Esophagus muscularis mucosa (tissue), 4 donors: ENCODE data around the gene PAXX. TPM values are rescaled to one million over a fixed set of nuclear protein-coding genes. Genes with fewer than 3 reads are reported as not detected.

Experiments used
- DNase-seq: peaks from one replicate; pipeline ENCODE4 v3.0.0-alpha.2; 2017; ENCODE audit errors: extremely low spot score
- H3K27ac ChIP-seq, 4 donors: fragments of 200-600 bp; sonication (generic); replicated peaks in 1 of 4; 1 replicate in 3 of 4; 2 replicates in 1 of 4; pipeline ENCODE4 v1.5.1; 2016 to 2019; ENCODE audit warnings: mild to moderate bottlenecking in 1 of 4
- H3K27me3 ChIP-seq, 4 donors: fragments of 200-600 bp; sonication (generic); one replicate each; pipeline versions ENCODE4 v1.5.1 to v1.6.0; 2016 to 2019
- H3K36me3 ChIP-seq, 4 donors: fragments of 200-600 bp; sonication (generic); one replicate each; pipeline ENCODE4 v1.5.1; 2016 to 2019
- H3K4me1 ChIP-seq, 4 donors: fragments of 200-600 bp; sonication (generic); one replicate each; pipeline ENCODE4 v1.5.1; 2016 to 2019
- H3K4me3 ChIP-seq, 4 donors: fragments of 200-600 bp; sonication (generic); 1 replicate in 2 of 4; 2 replicates in 2 of 4; pipeline ENCODE4 v1.5.1; 2016 to 2019; ENCODE audit warnings: mild to moderate bottlenecking in 4 of 4, moderate library complexity in 1 of 4
- H3K9me3 ChIP-seq, 4 donors: fragments of 200-600 bp; sonication (generic); 1 replicate in 3 of 4; 2 replicates in 1 of 4; pipeline ENCODE4 v1.5.1; 2016 to 2019
- CTCF ChIP-seq, 3 experiments: fragments of 200-600 bp in 2 of 3; fragments of 450-650 bp in 1 of 3; sonication (generic) in 2 of 3; IDR thresholded peaks; one replicate each; pipeline ENCODE4 v1.5.1; 2017 to 2019; ENCODE audit warnings: antibody characterized with exemption in 3 of 3, mild to moderate bottlenecking in 2 of 3, moderate library complexity in 1 of 3
- EP300 ChIP-seq: sonication (generic); formaldehyde crosslinking; IDR thresholded peaks from one replicate; pipeline ENCODE4 v1.6.1; 2017; ENCODE audit warnings: antibody characterized with exemption
- POLR2A ChIP-seq: fragments of 450-650 bp; IDR thresholded peaks from one replicate; pipeline ENCODE4 v1.6.1; 2017; ENCODE audit warnings: antibody characterized with exemption, moderate library complexity, mild to moderate bottlenecking, low read depth
- POLR2AphosphoS5 ChIP-seq, 2 donors: sonication (generic); formaldehyde crosslinking; IDR thresholded peaks; one replicate each; pipeline ENCODE4 v1.6.1; 2017; ENCODE audit warnings: antibody characterized with exemption in 2 of 2
- WGBS: methylation state at CpG from one replicate; pipeline ENCODE4 v1.1.5; 2018; 5-methylcytosine and 5-hydroxymethylcytosine counted together
- intact Hi-C: fragments of 100-400 bp; cut with DNase I; formaldehyde crosslinking; loops from one replicate; pipeline ENCODE4 v1.15.1; 2023
- total RNA-seq, 4 donors: library from RNA; depleted of rRNA; stranded (reverse); fragments of >200 nt; gene quantifications; one replicate each; pipeline versions ENCODE4 v1.1.0 to v1.2.1, GENCODE V29; 2016

Gene PAXX
- total RNA-seq, 4 donors from 2014 or later = 28.8 to 39.9 (median 37.8) TPM

DNA sequence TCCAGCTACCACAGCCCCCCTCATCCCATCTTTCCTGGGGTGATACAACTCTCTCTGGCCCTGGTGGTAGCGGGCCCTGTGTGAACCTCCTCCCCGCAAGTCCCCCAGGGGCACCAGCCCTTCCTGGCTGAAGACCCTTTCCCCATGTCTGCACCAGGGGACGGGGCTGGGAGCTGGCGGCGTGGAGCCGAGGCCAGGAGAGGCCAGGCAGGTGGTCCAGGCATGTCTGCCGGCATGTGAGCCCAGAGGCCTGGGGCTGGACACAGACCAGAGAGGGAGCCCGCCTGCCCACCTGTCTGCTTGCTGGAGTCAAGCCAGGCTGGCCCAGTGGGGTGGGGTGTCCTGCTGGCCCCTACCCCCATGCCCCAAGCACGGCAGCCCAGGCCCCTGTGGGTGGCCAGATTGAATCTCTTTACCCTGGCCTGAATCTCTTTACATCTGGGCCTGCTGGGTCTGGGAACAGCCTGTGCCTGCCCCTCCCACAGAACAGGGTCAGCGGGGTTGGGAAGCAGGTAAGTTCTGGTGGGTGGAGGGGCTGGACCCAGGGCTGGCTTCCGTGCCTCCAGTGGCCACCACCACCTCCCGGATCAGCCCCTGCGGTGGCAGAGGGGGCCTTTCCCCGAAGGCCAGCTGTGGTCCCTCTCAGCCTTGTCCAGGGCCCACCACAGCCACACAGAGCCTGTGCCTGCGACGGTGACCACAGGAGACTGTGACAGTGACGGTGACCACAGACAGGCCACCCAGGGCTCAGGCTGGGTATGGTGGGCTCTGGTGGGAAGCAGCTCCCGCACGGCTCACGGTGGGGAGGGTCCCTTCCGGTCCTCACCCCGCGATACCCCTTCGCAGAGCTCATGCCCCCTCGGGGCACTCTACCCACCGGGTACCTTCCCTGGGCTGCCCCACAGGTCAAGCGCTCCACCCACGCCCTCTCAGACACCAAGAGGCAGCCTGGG is 33.0 kb upstream of the PAXX start:
- intact Hi-C loops = no loop called here
- H3K36me3 ChIP-seq = no peaks in the 10 kb centered on the region
- H3K27ac ChIP-seq = no peak overlapping the region
- H3K4me1 ChIP-seq = peaks cover 3 to 10% (median 5%) of the 10 kb centered on the region in 4 donors
- no peaks in the 10 kb centered on the region for H3K9me3 ChIP-seq
- H3K27me3 ChIP-seq = peaks cover 0 to 21% (median 0%) of the 10 kb centered on the region in 4 donors
- no peak overlapping the region for H3K4me3 ChIP-seq
- DNase-seq = no peak
- whole genome bisulfite sequencing = 89% methylated on average over 21 of the region's 28 CpGs
- TF ChIP-seq EP300 (no peak), POLR2AphosphoS5 (IDR thresholded peaks at IDR 0.05) (no peak), CTCF (IDR thresholded peaks at IDR 0.05) (no peak), POLR2A (no peak)

DNA sequence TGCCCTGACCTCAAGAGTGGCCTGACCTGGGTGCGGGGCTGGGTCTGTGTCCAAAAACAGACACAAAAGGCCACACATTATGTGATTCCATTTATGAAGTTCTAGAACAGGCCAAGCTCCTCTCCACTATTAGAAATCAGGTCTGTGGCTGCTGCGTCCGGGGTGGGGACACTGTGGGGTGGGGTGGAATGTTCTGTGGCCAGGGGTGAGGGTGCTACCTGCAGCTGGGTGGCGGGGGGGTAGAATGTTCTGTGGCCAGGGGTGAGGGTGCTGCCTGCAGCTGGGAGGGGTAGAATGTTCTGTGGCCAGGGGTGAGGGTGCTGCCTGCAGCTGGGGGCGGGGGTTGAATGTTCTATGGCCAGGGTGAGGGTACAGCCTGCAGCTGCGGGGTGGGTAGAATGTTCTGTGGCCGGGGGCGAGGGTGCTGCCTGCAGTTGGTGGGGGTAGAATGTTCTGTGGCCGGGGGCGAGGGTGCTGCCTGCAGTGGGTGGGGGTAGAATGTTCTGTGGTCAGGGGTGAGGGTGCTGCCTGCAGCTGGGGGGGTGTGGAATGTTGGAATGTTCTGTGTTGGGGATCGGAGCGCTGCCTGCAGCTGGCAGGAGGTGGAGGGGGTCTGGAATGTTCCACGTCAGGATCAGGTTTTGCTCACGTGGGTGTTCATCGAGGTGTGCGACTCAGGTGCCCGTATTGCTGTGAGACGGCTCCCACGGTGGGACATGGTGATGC is 31.8 kb upstream of the PAXX start:
- DNase-seq = no peak
- Histone ChIP-seq H3K4me1 (peaks cover 6 to 16% (median 12%) of the 10 kb centered on the region in 4 donors), H3K4me3 (no peak overlapping the region), H3K27ac (no peak overlapping the region), H3K9me3 (no peaks in the 10 kb centered on the region), H3K36me3 (no peaks in the 10 kb centered on the region), H3K27me3 (peaks cover 0 to 27% (median 0%) of the 10 kb centered on the region in 4 donors)
- TF ChIP-seq EP300 = no peak
- TF ChIP-seq CTCF (IDR thresholded peaks at IDR 0.05) = no peak
- no peak for TF ChIP-seq POLR2AphosphoS5 (IDR thresholded peaks at IDR 0.05)
- TF ChIP-seq POLR2A = no peak
- intact Hi-C loops = no loop called here
- WGBS = 83% methylated on average over 19 of the region's 19 CpGs

- Histone ChIP-seq H3K9me3 (no peaks in the 10 kb centered on the region), H3K4me3 (no peak overlapping the region), H3K27me3 (peaks cover 0 to 32% (median 0%) of the 10 kb centered on the region in 4 donors), H3K27ac (no peak overlapping the region), H3K36me3 (no peaks in the 10 kb centered on the region), H3K4me1 (peaks cover 6 to 19% (median 14%) of the 10 kb centered on the region in 4 donors)
- intact Hi-C loops = no loop called here
- TF ChIP-seq EP300 (no peak), POLR2AphosphoS5 (IDR thresholded peaks at IDR 0.05) (no peak), POLR2A (no peak)
- WGBS = 81% methylated on average over 14 of the region's 15 CpGs
- no peak for DNase-seq
Observed at GRCh38 chr9:136960938-136961275, 31.3 kb upstream of the PAXX start.

- no peak for DNase-seq
- Histone ChIP-seq H3K4me1 (peaks cover 10 to 24% (median 20%) of the 10 kb centered on the region in 4 donors), H3K36me3 (no peaks in the 10 kb centered on the region), H3K27me3 (peaks cover 0 to 38% (median 0%) of the 10 kb centered on the region in 4 donors), H3K4me3 (no peak overlapping the region), H3K27ac (no peak overlapping the region), H3K9me3 (no peaks in the 10 kb centered on the region)
- TF ChIP-seq POLR2A (no peak), CTCF (IDR thresholded peaks at IDR 0.05) (no peak), EP300 (no peak), POLR2AphosphoS5 (IDR thresholded peaks at IDR 0.05) (no peak)
- intact Hi-C loops = no loop called here
- WGBS = 78% methylated on average over 11 of the region's 23 CpGs
Observed at GRCh38 chr9:136961279-136962065, 30.8 kb upstream of the PAXX start.

GRCh38 chr9:136962163-136962562 is 30.1 kb upstream of the PAXX start:
- Histone ChIP-seq H3K27me3 (peaks cover 0 to 38% (median 0%) of the 10 kb centered on the region in 4 donors), H3K4me1 (peaks cover 10 to 25% (median 20%) of the 10 kb centered on the region in 4 donors), H3K36me3 (no peaks in the 10 kb centered on the region), H3K4me3 (no peak overlapping the region), H3K9me3 (no peaks in the 10 kb centered on the region), H3K27ac (no peak overlapping the region)
- intact Hi-C loops = no loop called here
- no peak for DNase-seq
- 93% methylated on average over 9 of the region's 9 CpGs for WGBS
- TF ChIP-seq POLR2AphosphoS5 (IDR thresholded peaks at IDR 0.05) = no peak
- TF ChIP-seq POLR2A = no peak
- TF ChIP-seq CTCF (IDR thresholded peaks at IDR 0.05) = no peak
- no peak for TF ChIP-seq EP300
